Measurements from ENCODE around the gene ICAM3. TPM values are rescaled to one million over a fixed set of nuclear protein-coding genes. Genes with fewer than 3 reads are reported as not detected.
"Not testable (repeated sequence)": the region's sequence is repeated elsewhere in the genome, so short reads cannot be mapped to it uniquely, and the experiment has no call there.

Gene ICAM3
- polyA plus RNA-seq, 1 donor (not counting 4 experiments of a cell fraction or from before 2014, with no cell fraction given) = 4.7 TPM

GRCh38 chr19:10338940-10339339, 484 bp downstream of the ICAM3 start:
- no peak overlapping the region for H2AFZ ChIP-seq (ENCODE audit: control insufficient read depth, low read length)
- dilution Hi-C loops (cut with MboI; ENCODE audit: extremely low pct_ligation_motif_present, low sequenced_read_pairs) = no loop called here

DNA sequence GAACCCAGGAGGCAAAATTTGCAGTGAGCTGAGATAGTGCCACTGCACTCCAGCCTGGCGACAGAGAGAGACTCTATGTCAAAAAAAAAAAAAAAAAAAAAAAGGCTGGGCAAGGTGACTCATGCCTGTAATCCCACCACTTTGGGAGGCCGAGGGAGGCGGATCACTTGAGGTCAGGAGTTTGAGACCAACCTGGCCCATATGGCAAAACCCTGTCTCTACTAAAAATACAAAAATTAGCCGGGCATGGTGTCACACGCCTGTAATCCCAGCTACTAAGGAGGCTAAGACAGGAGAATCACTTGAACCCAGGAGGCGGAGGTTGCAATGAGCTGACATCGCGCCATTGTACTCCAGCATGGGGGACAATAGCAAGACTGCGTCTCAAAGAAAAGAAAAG, 2.7 kb downstream of the ICAM3 start:
- dilution Hi-C loops (cut with MboI; ENCODE audit: extremely low pct_ligation_motif_present, low sequenced_read_pairs); H3K36me3 ChIP-seq (ENCODE audit: control insufficient read depth in 2 of 2, extremely low read depth in 1 of 2, insufficient read depth in 2 of 2, low read length in 2 of 2); H3K4me3 ChIP-seq (ENCODE audit: control insufficient read depth in 2 of 3, extremely low read depth in 1 of 3, insufficient read depth in 2 of 3, low read depth in 1 of 3, low read length in 3 of 3); H3K27ac ChIP-seq (ENCODE audit: control insufficient read depth, insufficient read depth, low read length); H3K9me1 ChIP-seq (ENCODE audit: control insufficient read depth, extremely low read depth, insufficient read depth, low read length); DNase-seq (ENCODE audit: low read depth, low spot score); H3K9ac ChIP-seq (ENCODE audit: control insufficient read depth, extremely low read depth, insufficient read depth, low read length); H3K4me2 ChIP-seq (ENCODE audit: control insufficient read depth, extremely low read depth, insufficient read depth, low read depth, low read length); H3K9me3 ChIP-seq (ENCODE audit: control insufficient read depth, low read depth, low read length); H4K20me1 ChIP-seq (ENCODE audit: control insufficient read depth, extremely low read depth, insufficient read depth, low read length); H3K27me3 ChIP-seq (ENCODE audit: control insufficient read depth, extremely low read depth, insufficient read depth, low read length); H2AFZ ChIP-seq (ENCODE audit: control insufficient read depth, low read length); FAIRE-seq: not testable (repeated sequence)
- peaks cover 19% of the 10 kb centered on the region for H3K4me1 ChIP-seq (ENCODE audit: control insufficient read depth, extremely low read depth, insufficient read depth, low read length)
- H3K79me2 ChIP-seq (ENCODE audit: control insufficient read depth, insufficient read depth, low read length) = peaks cover 13% of the 10 kb centered on the region

More at GRCh38 chr19:10338940-10339339, 484 bp downstream of the ICAM3 start:
- H3K4me3 ChIP-seq (ENCODE audit: control insufficient read depth in 2 of 3, extremely low read depth in 1 of 3, insufficient read depth in 2 of 3, low read depth in 1 of 3, low read length in 3 of 3) = no peak overlapping the region
- TF ChIP-seq EZH2 (IDR thresholded peaks at IDR 0.05; ENCODE audit: low read length) = no peak
- TF ChIP-seq, protein P1, sequence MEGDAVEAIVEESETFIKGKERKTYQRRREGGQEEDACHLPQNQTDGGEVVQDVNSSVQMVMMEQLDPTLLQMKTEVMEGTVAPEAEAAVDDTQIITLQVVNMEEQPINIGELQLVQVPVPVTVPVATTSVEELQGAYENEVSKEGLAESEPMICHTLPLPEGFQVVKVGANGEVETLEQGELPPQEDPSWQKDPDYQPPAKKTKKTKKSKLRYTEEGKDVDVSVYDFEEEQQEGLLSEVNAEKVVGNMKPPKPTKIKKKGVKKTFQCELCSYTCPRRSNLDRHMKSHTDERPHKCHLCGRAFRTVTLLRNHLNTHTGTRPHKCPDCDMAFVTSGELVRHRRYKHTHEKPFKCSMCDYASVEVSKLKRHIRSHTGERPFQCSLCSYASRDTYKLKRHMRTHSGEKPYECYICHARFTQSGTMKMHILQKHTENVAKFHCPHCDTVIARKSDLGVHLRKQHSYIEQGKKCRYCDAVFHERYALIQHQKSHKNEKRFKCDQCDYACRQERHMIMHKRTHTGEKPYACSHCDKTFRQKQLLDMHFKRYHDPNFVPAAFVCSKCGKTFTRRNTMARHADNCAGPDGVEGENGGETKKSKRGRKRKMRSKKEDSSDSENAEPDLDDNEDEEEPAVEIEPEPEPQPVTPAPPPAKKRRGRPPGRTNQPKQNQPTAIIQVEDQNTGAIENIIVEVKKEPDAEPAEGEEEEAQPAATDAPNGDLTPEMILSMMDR (optimal IDR thresholded peaks at IDR 0.05 in 1 of 3, IDR thresholded peaks at IDR 0.05 in 1 of 3, conservative IDR thresholded peaks at IDR 0.05 in 1 of 3; ENCODE audit: extremely low read depth in 1 of 3, insufficient read depth in 2 of 3, low read length in 3 of 3) = no peak
- H3K9me3 ChIP-seq (ENCODE audit: control insufficient read depth, low read depth, low read length) = no peaks in the 10 kb centered on the region
- H3K4me2 ChIP-seq (ENCODE audit: control insufficient read depth, extremely low read depth, insufficient read depth, low read depth, low read length) = no peak overlapping the region
- no peaks in the 10 kb centered on the region for H3K27me3 ChIP-seq (ENCODE audit: control insufficient read depth, extremely low read depth, insufficient read depth, low read length)
- no peak overlapping the region for H3K27ac ChIP-seq (ENCODE audit: control insufficient read depth, insufficient read depth, low read length)
- peaks cover 8% of the 10 kb centered on the region for H3K4me1 ChIP-seq (ENCODE audit: control insufficient read depth, extremely low read depth, insufficient read depth, low read length)
- no peak for FAIRE-seq
- no peak for DNase-seq (ENCODE audit: low read depth, low spot score)
- H3K36me3 ChIP-seq (ENCODE audit: control insufficient read depth in 2 of 2, extremely low read depth in 1 of 2, insufficient read depth in 2 of 2, low read length in 2 of 2) = no peaks in the 10 kb centered on the region
- H4K20me1 ChIP-seq (ENCODE audit: control insufficient read depth, extremely low read depth, insufficient read depth, low read length) = no peaks in the 10 kb centered on the region
- no peaks in the 10 kb centered on the region for H3K79me2 ChIP-seq (ENCODE audit: control insufficient read depth, insufficient read depth, low read length)
- no peaks in the 10 kb centered on the region for H3K9me1 ChIP-seq (ENCODE audit: control insufficient read depth, extremely low read depth, insufficient read depth, low read length)
- H3K9ac ChIP-seq (ENCODE audit: control insufficient read depth, extremely low read depth, insufficient read depth, low read length) = no peak overlapping the region

- H3K27ac ChIP-seq (ENCODE audit: control insufficient read depth, insufficient read depth, low read length) = no peak overlapping the region
- FAIRE-seq (no peak), DNase-seq (ENCODE audit: low read depth, low spot score) (no peak)
- H3K79me2 ChIP-seq (ENCODE audit: control insufficient read depth, insufficient read depth, low read length) = peaks cover 22% of the 10 kb centered on the region
- H3K4me3 ChIP-seq (ENCODE audit: control insufficient read depth in 2 of 3, extremely low read depth in 1 of 3, insufficient read depth in 2 of 3, low read depth in 1 of 3, low read length in 3 of 3) = peak overlapping the region in 1 of 3 experiments; percentile 92
- H2AFZ ChIP-seq (ENCODE audit: control insufficient read depth, low read length) = no peak overlapping the region
- no peaks in the 10 kb centered on the region for H4K20me1 ChIP-seq (ENCODE audit: control insufficient read depth, extremely low read depth, insufficient read depth, low read length)
- peaks cover 19% of the 10 kb centered on the region for H3K4me1 ChIP-seq (ENCODE audit: control insufficient read depth, extremely low read depth, insufficient read depth, low read length)
- TF ChIP-seq, protein P1 (optimal IDR thresholded peaks at IDR 0.05 in 1 of 3, IDR thresholded peaks at IDR 0.05 in 1 of 3, conservative IDR thresholded peaks at IDR 0.05 in 1 of 3; ENCODE audit: extremely low read depth in 1 of 3, insufficient read depth in 2 of 3, low read length in 3 of 3) = no peak
- no peak for TF ChIP-seq EZH2 (IDR thresholded peaks at IDR 0.05; ENCODE audit: low read length)
- H3K9ac ChIP-seq (ENCODE audit: control insufficient read depth, extremely low read depth, insufficient read depth, low read length) = no peak overlapping the region
- peaks cover 0 to 2% of the 10 kb centered on the region in 2 experiments for H3K36me3 ChIP-seq (ENCODE audit: control insufficient read depth in 2 of 2, extremely low read depth in 1 of 2, insufficient read depth in 2 of 2, low read length in 2 of 2)
- no peaks in the 10 kb centered on the region for H3K9me1 ChIP-seq (ENCODE audit: control insufficient read depth, extremely low read depth, insufficient read depth, low read length)
- H3K4me2 ChIP-seq (ENCODE audit: control insufficient read depth, extremely low read depth, insufficient read depth, low read depth, low read length) = no peak overlapping the region
- dilution Hi-C loops (cut with MboI; ENCODE audit: extremely low pct_ligation_motif_present, low sequenced_read_pairs) = no loop called here
- no peaks in the 10 kb centered on the region for H3K9me3 ChIP-seq (ENCODE audit: control insufficient read depth, low read depth, low read length)
- H3K27me3 ChIP-seq (ENCODE audit: control insufficient read depth, extremely low read depth, insufficient read depth, low read length) = no peaks in the 10 kb centered on the region
Observed at GRCh38 chr19:10335352-10335985, 4.0 kb downstream of the ICAM3 start.

Data from keratinocyte (primary cell).